NCI-H2107 treated with DMSO at 0.1 percent for 48 hours (cell line): ENCODE measurements around the gene RANBP9.
A peak's percentile ranks its signal among the peaks of the same experiment; 100 is the strongest.

ENCODE experiments used
- DNase-seq: peaks from one replicate; lab custom pipeline; 2025; ENCODE audit not compliant: unreplicated experiment; lab: John Stamatoyannopoulos, UW

RANBP9 gene

GRCh38 chr6:13604546-13605416, 106.9 kb downstream of the RANBP9 start:
- no peak for DNase-seq

GRCh38 chr6:13604135-13604534, 107.5 kb downstream of the RANBP9 start:
- no peak for DNase-seq

- DNase-seq = no peak
These were observed 111.6 kb downstream of the RANBP9 start for GRCh38 chr6:13600036-13600435.

GRCh38 chr6:13597073-13597472, 114.6 kb downstream of the RANBP9 start:
- DNase-seq = no peak

GRCh38 chr6:13593720-13594119, 117.9 kb downstream of the RANBP9 start:
- DNase-seq = no peak

GRCh38 chr6:13593103-13593502, 118.5 kb downstream of the RANBP9 start:
- no peak for DNase-seq

GRCh38 chr6:13591205-13591921, 120.3 kb downstream of the RANBP9 start:
- no peak for DNase-seq

- DNase-seq = no peak
These were observed 121.0 kb downstream of the RANBP9 start for GRCh38 chr6:13590574-13591153.

GRCh38 chr6:13589801-13590200, 121.8 kb downstream of the RANBP9 start:
- DNase-seq = no peak

GRCh38 chr6:13586603-13587542, 124.8 kb downstream of the RANBP9 start:
- no peak for DNase-seq

- no peak for DNase-seq
These were observed 129.9 kb downstream of the RANBP9 start for GRCh38 chr6:13581700-13582229.

GRCh38 chr6:13579911-13580310, 131.7 kb downstream of the RANBP9 start:
- no peak for DNase-seq

GRCh38 chr6:13577926-13578325, 133.7 kb downstream of the RANBP9 start:
- no peak for DNase-seq

GRCh38 chr6:13576017-13576416, 135.6 kb downstream of the RANBP9 start:
- no peak for DNase-seq

- DNase-seq = no peak
These were observed 136.3 kb downstream of the RANBP9 start for GRCh38 chr6:13575377-13575775.

- peak; percentile 72 for DNase-seq
These were observed 136.9 kb downstream of the RANBP9 start, which contains the start of gene SIRT5 for GRCh38 chr6:13574571-13575376. SIRT5 (plus strand) TSS chr6:13574601; CDS start chr6:13584111, 9,510 bp downstream.

GRCh38 chr6:13574149-13574570, 137.5 kb downstream of the RANBP9 start:
- DNase-seq = peak; percentile 66

- no peak for DNase-seq
These were observed 137.9 kb downstream of the RANBP9 start for GRCh38 chr6:13573669-13574110.

- no peak for DNase-seq
These were observed 138.5 kb downstream of the RANBP9 start for GRCh38 chr6:13572951-13573654.
